ENCODE results near the gene KY. TPM values are rescaled to one million over a fixed set of nuclear protein-coding genes. Genes with fewer than 3 reads are reported as not detected.

Gene KY
- polyA plus RNA-seq, 1 donor (not counting 4 experiments of a cell fraction or from before 2014, with no cell fraction given), result not detected

GRCh38 chr3:134636406-134636805, 14.4 kb downstream of the KY start:
- Histone ChIP-seq H3K79me2 (ENCODE audit: control insufficient read depth, insufficient read depth, low read length) (no peaks in the 10 kb centered on the region), H3K9me1 (ENCODE audit: control insufficient read depth, extremely low read depth, insufficient read depth, low read length) (no peaks in the 10 kb centered on the region), H3K27me3 (ENCODE audit: control insufficient read depth, extremely low read depth, insufficient read depth, low read length) (no peaks in the 10 kb centered on the region), H3K36me3 (ENCODE audit: control insufficient read depth in 2 of 2, extremely low read depth in 1 of 2, insufficient read depth in 2 of 2, low read length in 2 of 2) (no peaks in the 10 kb centered on the region), H3K4me3 (ENCODE audit: control insufficient read depth in 2 of 3, extremely low read depth in 1 of 3, insufficient read depth in 2 of 3, low read depth in 1 of 3, low read length in 3 of 3) (no peak overlapping the region), H3K27ac (ENCODE audit: control insufficient read depth, insufficient read depth, low read length) (no peak overlapping the region), H2AFZ (ENCODE audit: control insufficient read depth, low read length) (no peak overlapping the region), H4K20me1 (ENCODE audit: control insufficient read depth, extremely low read depth, insufficient read depth, low read length) (no peaks in the 10 kb centered on the region), H3K4me2 (ENCODE audit: control insufficient read depth, extremely low read depth, insufficient read depth, low read depth, low read length) (no peak overlapping the region), H3K9me3 (ENCODE audit: control insufficient read depth, low read depth, low read length) (no peaks in the 10 kb centered on the region), H3K4me1 (ENCODE audit: control insufficient read depth, extremely low read depth, insufficient read depth, low read length) (no peaks in the 10 kb centered on the region), H3K9ac (ENCODE audit: control insufficient read depth, extremely low read depth, insufficient read depth, low read length) (no peak overlapping the region)
- DNase-seq (ENCODE audit: low read depth, low spot score) (no peak), FAIRE-seq (no peak)
- dilution Hi-C loops (cut with MboI; ENCODE audit: extremely low pct_ligation_motif_present, low sequenced_read_pairs), result no loop called here
- TF ChIP-seq CTCF (optimal IDR thresholded peaks at IDR 0.05 in 1 of 3, IDR thresholded peaks at IDR 0.05 in 1 of 3, conservative IDR thresholded peaks at IDR 0.05 in 1 of 3; ENCODE audit: extremely low read depth in 1 of 3, insufficient read depth in 2 of 3, low read length in 3 of 3), result no peak
- no peak for TF ChIP-seq EZH2 (IDR thresholded peaks at IDR 0.05; ENCODE audit: low read length)

DNA sequence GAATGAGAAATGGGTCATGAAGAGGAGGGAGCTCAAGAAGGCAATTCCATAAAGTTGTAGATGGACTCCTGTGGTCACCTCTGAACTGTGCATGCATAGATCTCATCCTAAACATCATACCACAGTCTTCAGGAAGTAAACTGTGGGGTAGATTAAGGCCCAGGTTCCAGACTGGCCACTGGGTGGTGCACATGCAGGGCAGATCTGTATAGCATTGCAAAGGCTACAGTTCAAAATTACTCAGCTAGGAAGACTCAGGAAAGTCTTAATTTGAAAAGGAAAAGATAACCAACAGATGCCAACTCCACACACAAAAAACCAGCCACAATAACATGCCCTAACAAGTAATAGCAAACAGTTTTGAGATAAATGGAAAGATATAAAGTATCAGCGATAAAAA, 20.3 kb downstream of the KY start:
- FAIRE-seq, result peak; percentile 48

More for the DNA sequence above, 20.3 kb downstream of the KY start:
- Histone ChIP-seq H3K4me3 (ENCODE audit: control insufficient read depth in 2 of 3, extremely low read depth in 1 of 3, insufficient read depth in 2 of 3, low read depth in 1 of 3, low read length in 3 of 3) (no peak overlapping the region), H3K9me1 (ENCODE audit: control insufficient read depth, extremely low read depth, insufficient read depth, low read length) (no peaks in the 10 kb centered on the region), H2AFZ (ENCODE audit: control insufficient read depth, low read length) (no peak overlapping the region), H3K9me3 (ENCODE audit: control insufficient read depth, low read depth, low read length) (no peaks in the 10 kb centered on the region), H3K4me1 (ENCODE audit: control insufficient read depth, extremely low read depth, insufficient read depth, low read length) (no peaks in the 10 kb centered on the region), H3K79me2 (ENCODE audit: control insufficient read depth, insufficient read depth, low read length) (no peaks in the 10 kb centered on the region), H3K9ac (ENCODE audit: control insufficient read depth, extremely low read depth, insufficient read depth, low read length) (no peak overlapping the region), H3K27me3 (ENCODE audit: control insufficient read depth, extremely low read depth, insufficient read depth, low read length) (no peaks in the 10 kb centered on the region), H4K20me1 (ENCODE audit: control insufficient read depth, extremely low read depth, insufficient read depth, low read length) (no peaks in the 10 kb centered on the region), H3K36me3 (ENCODE audit: control insufficient read depth in 2 of 2, extremely low read depth in 1 of 2, insufficient read depth in 2 of 2, low read length in 2 of 2) (no peaks in the 10 kb centered on the region), H3K27ac (ENCODE audit: control insufficient read depth, insufficient read depth, low read length) (no peak overlapping the region), H3K4me2 (ENCODE audit: control insufficient read depth, extremely low read depth, insufficient read depth, low read depth, low read length) (no peak overlapping the region)
- TF ChIP-seq EZH2 (IDR thresholded peaks at IDR 0.05; ENCODE audit: low read length) (no peak), CTCF (optimal IDR thresholded peaks at IDR 0.05 in 1 of 3, IDR thresholded peaks at IDR 0.05 in 1 of 3, conservative IDR thresholded peaks at IDR 0.05 in 1 of 3; ENCODE audit: extremely low read depth in 1 of 3, insufficient read depth in 2 of 3, low read length in 3 of 3) (peak; percentile 54 to 72 (median 67))
- dilution Hi-C loops (cut with MboI; ENCODE audit: extremely low pct_ligation_motif_present, low sequenced_read_pairs), result no loop called here
- DNase-seq (ENCODE audit: low read depth, low spot score), result no peak

All from keratinocyte (primary cell).